WTC11 (cell line): ENCODE data around the gene SLC39A5. TPM values are rescaled to one million over a fixed set of nuclear protein-coding genes. Genes with fewer than 3 reads are reported as not detected.

ENCODE experiments used
- ATAC-seq: fragments of 200-7000 bp; cut with Tn5 transposase; 2 replicates; pipeline ENCODE4 v1.10.0; 2021; ENCODE audit warnings: mild to moderate bottlenecking, moderate library complexity
- CTCF ChIA-PET: fragments of 300-600 bp; sonication (Branson Sonifier 250); formaldehyde crosslinking; loops from one replicate; lab custom pipeline; 2021; ENCODE audit warnings: antibody characterized with exemption; lab: Charles Lee
- POLR2A ChIA-PET: fragments of 350-600 bp; sonication (Branson Sonifier 250); formaldehyde crosslinking; loops from one replicate; lab custom pipeline; 2021; ENCODE audit warnings: antibody characterized with exemption; lab: Charles Lee
- DNase-seq: peaks from one replicate; pipeline ENCODE4 v3.0.0; 2021; ENCODE audit warnings: low spot score
- H3K27ac Mint-ChIP-seq: 2 replicates; pipeline ENCODE4 v1.8.0; 2021; ENCODE audit warnings: mixed read lengths
- H3K27me3 Mint-ChIP-seq: 2 replicates; pipeline ENCODE4 v1.8.0; 2021; ENCODE audit warnings: low read depth, mild to moderate bottlenecking, moderate library complexity, mixed read lengths
- H3K36me3 Mint-ChIP-seq: 2 replicates; pipeline ENCODE4 v1.8.0; 2021; ENCODE audit warnings: mixed read lengths
- H3K4me1 Mint-ChIP-seq: 2 replicates; pipeline ENCODE4 v1.8.0; 2022; ENCODE audit warnings: mixed read lengths
- H3K4me3 Mint-ChIP-seq: 2 replicates; pipeline ENCODE4 v1.8.0; 2021; ENCODE audit warnings: mild to moderate bottlenecking, moderate library complexity, mixed read lengths
- H3K9me3 Mint-ChIP-seq: 2 replicates; pipeline ENCODE4 v1.8.0; 2021; ENCODE audit warnings: mixed read lengths
- CBFB ChIP-seq: sonication (generic); formaldehyde crosslinking; IDR thresholded peaks from 2 replicates; pipeline ENCODE4 v1.8.1; 2022; ENCODE audit warnings: mild to moderate bottlenecking, low read depth, missing genetic modification reagents
- EMX1 ChIP-seq: fragments of 250-450 bp; sonication (Bioruptor Pico); IDR thresholded peaks from 2 replicates; pipeline ENCODE4 v1.8.0; 2021; ENCODE audit warnings: mild to moderate bottlenecking
- FOXK1 ChIP-seq: sonication (generic); formaldehyde crosslinking; IDR thresholded peaks from 2 replicates; pipeline ENCODE4 v1.8.0; 2022; ENCODE audit warnings: mild to moderate bottlenecking, moderate library complexity, missing genetic modification reagents
- GTF2I ChIP-seq: fragments of 250-450 bp; sonication (Bioruptor Pico); conservative IDR thresholded peaks from 2 replicates; pipeline ENCODE4 v1.4.0; 2021; ENCODE audit warnings: mild to moderate bottlenecking
- HMGA2 ChIP-seq: fragments of 250-450 bp; sonication (Bioruptor Pico); IDR thresholded peaks from 2 replicates; pipeline ENCODE4 v1.4.0; 2021; ENCODE audit warnings: mild to moderate bottlenecking, moderate library complexity
- IRF2 ChIP-seq: sonication (generic); formaldehyde crosslinking; IDR thresholded peaks from 2 replicates; pipeline ENCODE4 v1.8.0; 2022; ENCODE audit warnings: low read depth, missing genetic modification reagents, borderline replicate concordance
- SP1 ChIP-seq: sonication (generic); formaldehyde crosslinking; conservative IDR thresholded peaks from 2 replicates; pipeline ENCODE4 v1.8.1; 2022; ENCODE audit warnings: missing genetic modification reagents
- ZNF219 ChIP-seq: sonication (generic); formaldehyde crosslinking; IDR thresholded peaks from 2 replicates; pipeline ENCODE4 v1.8.0; 2023; ENCODE audit warnings: missing genetic modification reagents, mild to moderate bottlenecking, borderline replicate concordance
- total RNA-seq: library from RNA; stranded (reverse); gene quantifications from 3 replicates; pipeline ENCODE4 v1.2.3, GENCODE V29; 2021
- TF ChIP-seq, protein P1 (sequence below): sonication (generic); formaldehyde crosslinking; IDR thresholded peaks from 2 replicates; pipeline ENCODE4 v1.8.1; 2023; ENCODE audit warnings: mild to moderate bottlenecking, moderate library complexity, missing genetic modification reagents
- TF ChIP-seq, protein P2 (sequence below): sonication (generic); formaldehyde crosslinking; IDR thresholded peaks from 2 replicates; pipeline ENCODE4 v1.8.0; 2022; ENCODE audit warnings: mild to moderate bottlenecking, missing genetic modification reagents
- TF ChIP-seq, protein P3 (sequence below): fragments of 250-450 bp; sonication (Bioruptor Pico); IDR thresholded peaks from 2 replicates; pipeline ENCODE4 v1.9.0; 2021; ENCODE audit warnings: moderate library complexity, mild to moderate bottlenecking, inconsistent platforms, borderline replicate concordance
- TF ChIP-seq, protein P4 (sequence below): sonication (generic); formaldehyde crosslinking; IDR thresholded peaks from 2 replicates; pipeline ENCODE4 v1.8.1; 2023; ENCODE audit warnings: mild to moderate bottlenecking, missing genetic modification reagents, moderate library complexity
- TF ChIP-seq, protein P5 (sequence below): sonication (generic); formaldehyde crosslinking; IDR thresholded peaks from 2 replicates; pipeline ENCODE4 v1.8.1; 2023; ENCODE audit warnings: mild to moderate bottlenecking, missing genetic modification reagents
- TF ChIP-seq, protein P6 (sequence below): fragments of 250-450 bp; sonication (Bioruptor Pico); IDR thresholded peaks from 2 replicates; pipeline ENCODE4 v2.1.2; 2022; ENCODE audit warnings: mild to moderate bottlenecking, moderate library complexity
- TF ChIP-seq, protein P7 (sequence below): fragments of 250-450 bp; sonication (Bioruptor Pico); IDR thresholded peaks from 2 replicates; pipeline ENCODE4 v1.9.0; 2021; ENCODE audit warnings: mild to moderate bottlenecking
- TF ChIP-seq, protein P8 (sequence below): fragments of 200-600 bp; IDR thresholded peaks from 2 replicates; pipeline ENCODE4 v1.8.0; 2022; ENCODE audit warnings: antibody characterized with exemption
- TF ChIP-seq, protein P9 (sequence below): sonication (generic); formaldehyde crosslinking; IDR thresholded peaks from 2 replicates; pipeline ENCODE4 v1.8.0; 2022; ENCODE audit warnings: mild to moderate bottlenecking, missing genetic modification reagents
- TF ChIP-seq, protein P10 (sequence below): fragments of 250-450 bp; sonication (Bioruptor Pico); IDR thresholded peaks from 2 replicates; pipeline ENCODE4 v1.8.0; 2021; ENCODE audit warnings: mild to moderate bottlenecking

The SLC39A5 gene
- total RNA-seq, 1 experiment from 2014 or later, result 0.26 TPM

DNA sequence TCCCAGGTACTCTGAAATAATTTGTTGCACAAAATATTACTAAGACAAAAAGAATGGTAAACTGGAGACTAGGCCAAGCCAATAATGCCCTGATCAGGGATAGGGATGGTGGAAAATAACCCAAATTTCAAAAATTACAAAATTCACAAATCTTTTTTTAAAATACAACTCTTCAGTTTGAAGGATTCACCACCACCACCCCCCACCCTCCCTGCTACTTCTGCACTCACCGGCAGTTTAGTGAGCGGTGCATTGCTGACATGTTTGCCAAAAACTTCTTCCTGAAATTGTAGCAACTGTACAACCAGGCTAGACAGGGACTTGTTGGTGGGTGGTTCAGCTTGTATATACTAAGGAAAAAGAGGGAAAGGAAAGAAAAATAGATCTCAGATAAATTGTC lies 42.9 kb upstream of the SLC39A5 start:
- ChIA-PET POLR2A (interaction anchor here (3.2 kb wide), 1 partner anchor 24 kb away, joined by 25 read pairs; no protein-coding TSS in a partner anchor), CTCF (interaction anchor here (0.6 to 4.2 kb wide), 4 partner anchors 17 to 68 kb away, joined by 3 to 95 read pairs (median 33); partner anchors contain the start of genes ESYT1 and ZC3H10)

DNA sequence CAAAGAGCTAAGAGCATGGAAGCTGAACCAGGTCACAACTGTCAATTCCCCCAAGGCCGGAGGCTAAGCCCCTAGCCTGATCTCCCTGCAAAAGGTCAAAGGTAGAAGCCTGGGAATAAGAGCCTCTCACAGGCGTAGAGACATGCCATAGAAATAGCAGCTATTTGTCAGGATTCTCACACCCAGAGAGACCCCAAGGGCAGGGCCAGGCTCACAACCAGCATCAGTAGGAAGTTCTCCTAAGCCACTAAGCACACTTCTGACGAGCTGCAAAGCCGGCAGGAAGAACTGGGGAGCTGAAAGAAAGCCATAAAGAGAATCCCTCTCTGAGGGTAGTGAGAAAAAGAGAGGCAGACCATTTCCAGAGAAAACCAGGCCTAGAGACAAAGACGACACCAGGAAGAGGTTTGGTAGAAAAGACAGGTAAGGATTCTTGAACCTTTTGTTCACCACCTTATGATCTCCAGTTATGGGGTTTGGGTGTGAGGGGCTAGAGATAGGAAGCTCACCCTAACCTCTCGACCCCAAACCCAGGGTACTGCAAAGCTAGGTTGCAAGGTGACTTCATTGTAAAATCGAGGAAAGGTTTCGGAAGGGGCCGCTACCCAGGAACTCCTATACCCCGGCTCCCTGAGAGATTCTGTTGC lies 41.6 kb upstream of the SLC39A5 start:
- Mint-ChIP-seq H3K27me3 (peaks cover 3% of the 10 kb centered on the region; the same call in 1 of the 2 replicates), H3K4me3 (peak overlapping the region; percentile 85), H3K9me3 (no peaks in the 10 kb centered on the region), H3K36me3 (peaks cover 34% of the 10 kb centered on the region), H3K4me1 (peaks cover 27% of the 10 kb centered on the region), H3K27ac (peak overlapping the region; percentile 96)
- TF ChIP-seq, protein P1, sequence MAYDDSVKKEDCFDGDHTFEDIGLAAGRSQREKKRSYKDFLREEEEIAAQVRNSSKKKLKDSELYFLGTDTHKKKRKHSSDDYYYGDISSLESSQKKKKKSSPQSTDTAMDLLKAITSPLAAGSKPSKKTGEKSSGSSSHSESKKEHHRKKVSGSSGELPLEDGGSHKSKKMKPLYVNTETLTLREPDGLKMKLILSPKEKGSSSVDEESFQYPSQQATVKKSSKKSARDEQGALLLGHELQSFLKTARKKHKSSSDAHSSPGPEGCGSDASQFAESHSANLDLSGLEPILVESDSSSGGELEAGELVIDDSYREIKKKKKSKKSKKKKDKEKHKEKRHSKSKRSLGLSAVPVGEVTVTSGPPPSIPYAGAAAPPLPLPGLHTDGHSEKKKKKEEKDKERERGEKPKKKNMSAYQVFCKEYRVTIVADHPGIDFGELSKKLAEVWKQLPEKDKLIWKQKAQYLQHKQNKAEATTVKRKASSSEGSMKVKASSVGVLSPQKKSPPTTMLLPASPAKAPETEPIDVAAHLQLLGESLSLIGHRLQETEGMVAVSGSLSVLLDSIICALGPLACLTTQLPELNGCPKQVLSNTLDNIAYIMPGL (CRISPR knock-in tag), result no peak
- TF ChIP-seq, protein P2, sequence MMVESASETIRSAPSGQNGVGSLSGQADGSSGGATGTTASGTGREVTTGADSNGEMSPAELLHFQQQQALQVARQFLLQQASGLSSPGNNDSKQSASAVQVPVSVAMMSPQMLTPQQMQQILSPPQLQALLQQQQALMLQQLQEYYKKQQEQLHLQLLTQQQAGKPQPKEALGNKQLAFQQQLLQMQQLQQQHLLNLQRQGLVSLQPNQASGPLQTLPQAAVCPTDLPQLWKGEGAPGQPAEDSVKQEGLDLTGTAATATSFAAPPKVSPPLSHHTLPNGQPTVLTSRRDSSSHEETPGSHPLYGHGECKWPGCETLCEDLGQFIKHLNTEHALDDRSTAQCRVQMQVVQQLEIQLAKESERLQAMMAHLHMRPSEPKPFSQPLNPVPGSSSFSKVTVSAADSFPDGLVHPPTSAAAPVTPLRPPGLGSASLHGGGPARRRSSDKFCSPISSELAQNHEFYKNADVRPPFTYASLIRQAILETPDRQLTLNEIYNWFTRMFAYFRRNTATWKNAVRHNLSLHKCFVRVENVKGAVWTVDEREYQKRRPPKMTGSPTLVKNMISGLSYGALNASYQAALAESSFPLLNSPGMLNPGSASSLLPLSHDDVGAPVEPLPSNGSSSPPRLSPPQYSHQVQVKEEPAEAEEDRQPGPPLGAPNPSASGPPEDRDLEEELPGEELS, result no peak
- TF ChIP-seq, protein P3, sequence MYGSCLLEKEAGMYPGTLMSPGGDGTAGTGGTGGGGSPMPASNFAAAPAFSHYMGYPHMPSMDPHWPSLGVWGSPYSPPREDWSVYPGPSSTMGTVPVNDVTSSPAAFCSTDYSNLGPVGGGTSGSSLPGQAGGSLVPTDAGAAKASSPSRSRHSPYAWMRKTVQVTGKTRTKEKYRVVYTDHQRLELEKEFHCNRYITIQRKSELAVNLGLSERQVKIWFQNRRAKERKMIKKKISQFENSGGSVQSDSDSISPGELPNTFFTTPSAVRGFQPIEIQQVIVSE (CRISPR knock-in tag), result no peak
- TF ChIP-seq GTF2I (CRISPR knock-in tag) (no peak), ZNF219 (CRISPR knock-in tag) (no peak), FOXK1 (CRISPR knock-in tag) (no peak), CBFB (CRISPR knock-in tag) (no peak), HMGA2 (CRISPR knock-in tag) (no peak), EMX1 (CRISPR knock-in tag) (no peak), IRF2 (CRISPR knock-in tag) (no peak), SP1 (CRISPR knock-in tag) (no peak)
- TF ChIP-seq, protein P4, sequence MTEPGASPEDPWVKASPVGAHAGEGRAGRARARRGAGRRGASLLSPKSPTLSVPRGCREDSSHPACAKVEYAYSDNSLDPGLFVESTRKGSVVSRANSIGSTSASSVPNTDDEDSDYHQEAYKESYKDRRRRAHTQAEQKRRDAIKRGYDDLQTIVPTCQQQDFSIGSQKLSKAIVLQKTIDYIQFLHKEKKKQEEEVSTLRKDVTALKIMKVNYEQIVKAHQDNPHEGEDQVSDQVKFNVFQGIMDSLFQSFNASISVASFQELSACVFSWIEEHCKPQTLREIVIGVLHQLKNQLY (CRISPR knock-in tag), result no peak
- TF ChIP-seq, protein P5, sequence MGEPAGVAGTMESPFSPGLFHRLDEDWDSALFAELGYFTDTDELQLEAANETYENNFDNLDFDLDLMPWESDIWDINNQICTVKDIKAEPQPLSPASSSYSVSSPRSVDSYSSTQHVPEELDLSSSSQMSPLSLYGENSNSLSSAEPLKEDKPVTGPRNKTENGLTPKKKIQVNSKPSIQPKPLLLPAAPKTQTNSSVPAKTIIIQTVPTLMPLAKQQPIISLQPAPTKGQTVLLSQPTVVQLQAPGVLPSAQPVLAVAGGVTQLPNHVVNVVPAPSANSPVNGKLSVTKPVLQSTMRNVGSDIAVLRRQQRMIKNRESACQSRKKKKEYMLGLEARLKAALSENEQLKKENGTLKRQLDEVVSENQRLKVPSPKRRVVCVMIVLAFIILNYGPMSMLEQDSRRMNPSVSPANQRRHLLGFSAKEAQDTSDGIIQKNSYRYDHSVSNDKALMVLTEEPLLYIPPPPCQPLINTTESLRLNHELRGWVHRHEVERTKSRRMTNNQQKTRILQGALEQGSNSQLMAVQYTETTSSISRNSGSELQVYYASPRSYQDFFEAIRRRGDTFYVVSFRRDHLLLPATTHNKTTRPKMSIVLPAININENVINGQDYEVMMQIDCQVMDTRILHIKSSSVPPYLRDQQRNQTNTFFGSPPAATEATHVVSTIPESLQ, result no peak
- TF ChIP-seq, protein P6, sequence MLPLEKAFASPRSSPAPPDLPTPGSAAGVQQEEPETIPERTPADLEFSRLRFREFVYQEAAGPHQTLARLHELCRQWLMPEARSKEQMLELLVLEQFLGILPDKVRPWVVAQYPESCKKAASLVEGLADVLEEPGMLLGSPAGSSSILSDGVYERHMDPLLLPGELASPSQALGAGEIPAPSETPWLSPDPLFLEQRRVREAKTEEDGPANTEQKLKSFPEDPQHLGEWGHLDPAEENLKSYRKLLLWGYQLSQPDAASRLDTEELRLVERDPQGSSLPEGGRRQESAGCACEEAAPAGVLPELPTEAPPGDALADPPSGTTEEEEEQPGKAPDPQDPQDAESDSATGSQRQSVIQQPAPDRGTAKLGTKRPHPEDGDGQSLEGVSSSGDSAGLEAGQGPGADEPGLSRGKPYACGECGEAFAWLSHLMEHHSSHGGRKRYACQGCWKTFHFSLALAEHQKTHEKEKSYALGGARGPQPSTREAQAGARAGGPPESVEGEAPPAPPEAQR (CRISPR knock-in tag), result no peak
- TF ChIP-seq, protein P7, sequence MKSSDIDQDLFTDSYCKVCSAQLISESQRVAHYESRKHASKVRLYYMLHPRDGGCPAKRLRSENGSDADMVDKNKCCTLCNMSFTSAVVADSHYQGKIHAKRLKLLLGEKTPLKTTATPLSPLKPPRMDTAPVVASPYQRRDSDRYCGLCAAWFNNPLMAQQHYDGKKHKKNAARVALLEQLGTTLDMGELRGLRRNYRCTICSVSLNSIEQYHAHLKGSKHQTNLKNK (CRISPR knock-in tag), result no peak
- TF ChIP-seq, protein P8, sequence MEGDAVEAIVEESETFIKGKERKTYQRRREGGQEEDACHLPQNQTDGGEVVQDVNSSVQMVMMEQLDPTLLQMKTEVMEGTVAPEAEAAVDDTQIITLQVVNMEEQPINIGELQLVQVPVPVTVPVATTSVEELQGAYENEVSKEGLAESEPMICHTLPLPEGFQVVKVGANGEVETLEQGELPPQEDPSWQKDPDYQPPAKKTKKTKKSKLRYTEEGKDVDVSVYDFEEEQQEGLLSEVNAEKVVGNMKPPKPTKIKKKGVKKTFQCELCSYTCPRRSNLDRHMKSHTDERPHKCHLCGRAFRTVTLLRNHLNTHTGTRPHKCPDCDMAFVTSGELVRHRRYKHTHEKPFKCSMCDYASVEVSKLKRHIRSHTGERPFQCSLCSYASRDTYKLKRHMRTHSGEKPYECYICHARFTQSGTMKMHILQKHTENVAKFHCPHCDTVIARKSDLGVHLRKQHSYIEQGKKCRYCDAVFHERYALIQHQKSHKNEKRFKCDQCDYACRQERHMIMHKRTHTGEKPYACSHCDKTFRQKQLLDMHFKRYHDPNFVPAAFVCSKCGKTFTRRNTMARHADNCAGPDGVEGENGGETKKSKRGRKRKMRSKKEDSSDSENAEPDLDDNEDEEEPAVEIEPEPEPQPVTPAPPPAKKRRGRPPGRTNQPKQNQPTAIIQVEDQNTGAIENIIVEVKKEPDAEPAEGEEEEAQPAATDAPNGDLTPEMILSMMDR, result no peak
- TF ChIP-seq, protein P9, sequence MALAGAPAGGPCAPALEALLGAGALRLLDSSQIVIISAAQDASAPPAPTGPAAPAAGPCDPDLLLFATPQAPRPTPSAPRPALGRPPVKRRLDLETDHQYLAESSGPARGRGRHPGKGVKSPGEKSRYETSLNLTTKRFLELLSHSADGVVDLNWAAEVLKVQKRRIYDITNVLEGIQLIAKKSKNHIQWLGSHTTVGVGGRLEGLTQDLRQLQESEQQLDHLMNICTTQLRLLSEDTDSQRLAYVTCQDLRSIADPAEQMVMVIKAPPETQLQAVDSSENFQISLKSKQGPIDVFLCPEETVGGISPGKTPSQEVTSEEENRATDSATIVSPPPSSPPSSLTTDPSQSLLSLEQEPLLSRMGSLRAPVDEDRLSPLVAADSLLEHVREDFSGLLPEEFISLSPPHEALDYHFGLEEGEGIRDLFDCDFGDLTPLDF (CRISPR knock-in tag), result no peak
- CTCF ChIA-PET, result interaction anchor here (0.6 to 5.2 kb wide), 22 partner anchors 19 to 172 kb away, joined by 3 to 95 read pairs (median 6); partner anchors contain the start of genes ANKRD52, COQ10A, ESYT1 and MYL6B
- ATAC-seq, result no peak
- POLR2A ChIA-PET, result interaction anchor here (1.0 to 3.2 kb wide), 6 partner anchors 10 to 79 kb away, joined by 3 to 29 read pairs (median 11); partner anchors contain the start of genes COQ10A, ESYT1, MYL6 and RNF41
- DNase-seq, result no peak

More for the DNA sequence above, 42.9 kb upstream of the SLC39A5 start:
- Mint-ChIP-seq H3K36me3 (peaks cover 46% of the 10 kb centered on the region), H3K4me1 (peaks cover 22% of the 10 kb centered on the region), H3K27me3 (peaks cover 3% of the 10 kb centered on the region; the same call in 1 of the 2 replicates), H3K4me3 (no peak overlapping the region)
- no peak for DNase-seq
- ATAC-seq, result no peak
- TF ChIP-seq, protein P10, sequence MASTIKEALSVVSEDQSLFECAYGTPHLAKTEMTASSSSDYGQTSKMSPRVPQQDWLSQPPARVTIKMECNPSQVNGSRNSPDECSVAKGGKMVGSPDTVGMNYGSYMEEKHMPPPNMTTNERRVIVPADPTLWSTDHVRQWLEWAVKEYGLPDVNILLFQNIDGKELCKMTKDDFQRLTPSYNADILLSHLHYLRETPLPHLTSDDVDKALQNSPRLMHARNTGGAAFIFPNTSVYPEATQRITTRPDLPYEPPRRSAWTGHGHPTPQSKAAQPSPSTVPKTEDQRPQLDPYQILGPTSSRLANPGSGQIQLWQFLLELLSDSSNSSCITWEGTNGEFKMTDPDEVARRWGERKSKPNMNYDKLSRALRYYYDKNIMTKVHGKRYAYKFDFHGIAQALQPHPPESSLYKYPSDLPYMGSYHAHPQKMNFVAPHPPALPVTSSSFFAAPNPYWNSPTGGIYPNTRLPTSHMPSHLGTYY (CRISPR knock-in tag), result no peak
- TF ChIP-seq, all 79 proteins: peak for 0
- no peaks in the 10 kb centered on the region for H3K9me3 Mint-ChIP-seq
- H3K27ac Mint-ChIP-seq, result no peak overlapping the region
